Fibroblast of mammary gland (primary cell): Measurements from ENCODE around the gene COQ10B.
A peak's percentile ranks its signal among the peaks of the same experiment; 100 is the strongest.
"Not testable (repeated sequence)": the region's sequence is repeated elsewhere in the genome, so short reads cannot be mapped to it uniquely, and the experiment has no call there.

Source experiments
- DNase-seq: peaks from one replicate; pipeline ENCODE4 v3.0.0-alpha.2; 2010; ENCODE audit warnings: low read depth
- H3K4me3 ChIP-seq: 2 replicates; pipeline ENCODE4 v1.5.1; 2011; ENCODE audit warnings: low read depth, mild to moderate bottlenecking, low read length, moderate library complexity; ENCODE audit not compliant: control insufficient read depth
- TF ChIP-seq, protein P1 (sequence below): conservative IDR thresholded peaks from 2 replicates; pipeline ENCODE4 v1.5.1; 2011; ENCODE audit warnings: low read depth, low read length, inconsistent platforms; ENCODE audit not compliant: control insufficient read depth, insufficient read depth

The COQ10B gene

GRCh38 chr2:197450465-197450864 is 2.9 kb upstream of the COQ10B start:
- TF ChIP-seq, protein P1, sequence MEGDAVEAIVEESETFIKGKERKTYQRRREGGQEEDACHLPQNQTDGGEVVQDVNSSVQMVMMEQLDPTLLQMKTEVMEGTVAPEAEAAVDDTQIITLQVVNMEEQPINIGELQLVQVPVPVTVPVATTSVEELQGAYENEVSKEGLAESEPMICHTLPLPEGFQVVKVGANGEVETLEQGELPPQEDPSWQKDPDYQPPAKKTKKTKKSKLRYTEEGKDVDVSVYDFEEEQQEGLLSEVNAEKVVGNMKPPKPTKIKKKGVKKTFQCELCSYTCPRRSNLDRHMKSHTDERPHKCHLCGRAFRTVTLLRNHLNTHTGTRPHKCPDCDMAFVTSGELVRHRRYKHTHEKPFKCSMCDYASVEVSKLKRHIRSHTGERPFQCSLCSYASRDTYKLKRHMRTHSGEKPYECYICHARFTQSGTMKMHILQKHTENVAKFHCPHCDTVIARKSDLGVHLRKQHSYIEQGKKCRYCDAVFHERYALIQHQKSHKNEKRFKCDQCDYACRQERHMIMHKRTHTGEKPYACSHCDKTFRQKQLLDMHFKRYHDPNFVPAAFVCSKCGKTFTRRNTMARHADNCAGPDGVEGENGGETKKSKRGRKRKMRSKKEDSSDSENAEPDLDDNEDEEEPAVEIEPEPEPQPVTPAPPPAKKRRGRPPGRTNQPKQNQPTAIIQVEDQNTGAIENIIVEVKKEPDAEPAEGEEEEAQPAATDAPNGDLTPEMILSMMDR = no peak
- H3K4me3 ChIP-seq = no peak overlapping the region
- DNase-seq = no peak

- DNase-seq, H3K4me3 ChIP-seq: not testable (repeated sequence)
Measured at GRCh38 chr2:197450935-197451358, 2.4 kb upstream of the COQ10B start.

- no peak for DNase-seq
- TF ChIP-seq, protein P1 = no peak
- peak overlapping the region; percentile 99 for H3K4me3 ChIP-seq
Measured at GRCh38 chr2:197452754-197453122, 614 bp upstream of the COQ10B start.

DNA sequence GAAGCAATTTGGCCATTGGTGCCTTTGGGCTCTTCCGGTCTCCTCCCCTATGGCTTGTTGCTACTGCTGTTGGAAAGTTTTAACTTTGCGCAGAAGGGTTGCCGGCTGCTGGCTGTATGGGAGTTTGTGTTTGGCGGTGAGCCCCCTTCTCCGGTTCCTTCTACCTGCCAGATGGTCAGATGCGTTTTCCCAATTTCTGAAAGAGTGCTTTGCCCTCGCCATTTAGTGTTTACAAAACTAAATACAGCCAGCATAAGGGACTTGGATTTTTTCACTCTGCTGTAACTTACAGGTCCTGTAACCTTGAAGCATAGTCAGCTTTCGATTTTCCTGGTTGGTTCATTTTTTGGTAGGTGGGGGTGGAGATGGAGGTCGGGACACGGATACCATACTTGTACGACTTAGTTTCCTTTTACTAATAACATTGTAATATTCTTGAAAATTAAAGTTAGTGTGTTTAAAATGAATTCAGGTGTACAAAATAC is 604 bp downstream of the COQ10B start:
- DNase-seq = peak; percentile 95
- TF ChIP-seq, protein P1 = no peak
- H3K4me3 ChIP-seq = peak overlapping the region; percentile 99

DNA sequence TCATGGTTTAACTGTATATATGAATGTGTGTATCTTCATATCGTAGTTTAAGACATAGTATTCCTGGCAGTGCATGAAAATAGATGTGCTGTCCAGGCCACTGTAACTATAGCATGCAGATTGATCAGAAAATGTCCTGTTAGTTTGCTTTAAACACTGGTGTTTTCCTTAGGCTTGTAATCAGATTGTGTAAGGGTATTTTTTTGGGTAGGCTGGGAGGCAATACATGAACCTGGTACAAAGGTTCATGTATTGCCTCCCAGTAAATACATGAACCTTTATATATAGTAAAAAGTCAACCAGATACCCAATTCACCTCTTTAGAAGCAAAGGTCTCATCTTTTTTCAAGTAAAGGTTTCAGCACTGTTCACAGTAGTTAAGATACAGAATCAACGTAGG is 1.6 kb downstream of the COQ10B start:
- peak overlapping the region; percentile 99 for H3K4me3 ChIP-seq
- no peak for DNase-seq
- TF ChIP-seq, protein P1 = no peak

DNA sequence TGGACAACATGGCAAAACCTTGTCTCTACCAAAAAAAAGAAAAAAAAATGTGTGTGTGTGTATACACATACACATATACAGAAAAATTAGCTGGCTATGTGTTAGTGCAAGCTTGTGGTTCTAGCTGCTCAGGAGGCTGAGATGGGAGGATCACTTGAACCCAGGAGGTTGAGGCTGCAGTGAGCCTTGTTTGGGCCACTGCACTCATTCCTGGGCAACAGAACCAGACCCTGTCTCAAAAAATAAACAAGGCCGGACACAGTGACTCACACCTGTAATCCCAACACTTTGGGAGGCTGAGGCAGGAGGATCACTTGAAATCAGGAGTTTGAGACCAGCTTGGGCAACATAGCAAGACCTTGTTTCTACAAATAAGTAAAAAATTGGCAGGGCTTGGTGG is 2.1 kb downstream of the COQ10B start:
- no peak for DNase-seq
- H3K4me3 ChIP-seq = no peak overlapping the region
- TF ChIP-seq, protein P1 = no peak

- TF ChIP-seq, protein P1 = no peak
- no peak overlapping the region for H3K4me3 ChIP-seq
Measured at GRCh38 chr2:197460649-197461048, 7.3 kb downstream of the COQ10B start.

DNA sequence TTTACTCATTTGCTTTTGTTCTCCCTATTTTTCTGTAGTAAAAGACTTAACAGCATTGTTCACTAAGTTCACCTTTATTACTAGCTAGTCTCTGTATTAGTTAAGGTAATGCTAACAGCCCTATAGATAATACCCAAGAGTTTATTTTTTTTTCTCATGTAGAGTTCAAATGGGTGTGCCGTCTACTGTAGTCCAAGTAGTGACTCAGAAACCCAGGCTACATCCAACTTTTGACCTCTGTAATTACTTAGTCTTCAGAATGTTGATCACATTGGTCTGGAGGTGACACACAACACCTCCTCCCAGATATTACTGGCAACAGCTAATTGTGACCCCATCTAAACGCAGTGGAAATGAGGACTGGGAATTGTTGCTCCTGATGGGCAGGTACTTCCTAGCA is 7.7 kb downstream of the COQ10B start:
- DNase-seq = peak; percentile 64
- TF ChIP-seq, protein P1 = no peak
- H3K4me3 ChIP-seq = no peak overlapping the region

More at GRCh38 chr2:197460649-197461048, 7.3 kb downstream of the COQ10B start:
- DNase-seq = no peak
